ENCODE data around the gene PLEKHG2.
"Not testable (repeated sequence)": the region's sequence is repeated elsewhere in the genome, so short reads cannot be mapped to it uniquely, and the experiment has no call there.

PLEKHG2 gene, protein sequence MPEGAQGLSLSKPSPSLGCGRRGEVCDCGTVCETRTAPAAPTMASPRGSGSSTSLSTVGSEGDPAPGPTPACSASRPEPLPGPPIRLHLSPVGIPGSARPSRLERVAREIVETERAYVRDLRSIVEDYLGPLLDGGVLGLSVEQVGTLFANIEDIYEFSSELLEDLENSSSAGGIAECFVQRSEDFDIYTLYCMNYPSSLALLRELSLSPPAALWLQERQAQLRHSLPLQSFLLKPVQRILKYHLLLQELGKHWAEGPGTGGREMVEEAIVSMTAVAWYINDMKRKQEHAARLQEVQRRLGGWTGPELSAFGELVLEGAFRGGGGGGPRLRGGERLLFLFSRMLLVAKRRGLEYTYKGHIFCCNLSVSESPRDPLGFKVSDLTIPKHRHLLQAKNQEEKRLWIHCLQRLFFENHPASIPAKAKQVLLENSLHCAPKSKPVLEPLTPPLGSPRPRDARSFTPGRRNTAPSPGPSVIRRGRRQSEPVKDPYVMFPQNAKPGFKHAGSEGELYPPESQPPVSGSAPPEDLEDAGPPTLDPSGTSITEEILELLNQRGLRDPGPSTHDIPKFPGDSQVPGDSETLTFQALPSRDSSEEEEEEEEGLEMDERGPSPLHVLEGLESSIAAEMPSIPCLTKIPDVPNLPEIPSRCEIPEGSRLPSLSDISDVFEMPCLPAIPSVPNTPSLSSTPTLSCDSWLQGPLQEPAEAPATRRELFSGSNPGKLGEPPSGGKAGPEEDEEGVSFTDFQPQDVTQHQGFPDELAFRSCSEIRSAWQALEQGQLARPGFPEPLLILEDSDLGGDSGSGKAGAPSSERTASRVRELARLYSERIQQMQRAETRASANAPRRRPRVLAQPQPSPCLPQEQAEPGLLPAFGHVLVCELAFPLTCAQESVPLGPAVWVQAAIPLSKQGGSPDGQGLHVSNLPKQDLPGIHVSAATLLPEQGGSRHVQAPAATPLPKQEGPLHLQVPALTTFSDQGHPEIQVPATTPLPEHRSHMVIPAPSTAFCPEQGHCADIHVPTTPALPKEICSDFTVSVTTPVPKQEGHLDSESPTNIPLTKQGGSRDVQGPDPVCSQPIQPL (N-terminal part only)

GRCh38 chr19:39412100-39412866 is at the start of gene PLEKHG2:
Gene PLEKHG2, plus strand, starts transcription at chr19:39412669. Its CDS starts 1,418 bp downstream, at chr19:39414087.
- peak; percentile 100 for DNase-seq (ENCODE audit: low read depth)

- DNase-seq (ENCODE audit: low read depth): peak; percentile 83
Measured at GRCh38 chr19:39362682-39363657, 49.5 kb upstream of the PLEKHG2 start.

DNA sequence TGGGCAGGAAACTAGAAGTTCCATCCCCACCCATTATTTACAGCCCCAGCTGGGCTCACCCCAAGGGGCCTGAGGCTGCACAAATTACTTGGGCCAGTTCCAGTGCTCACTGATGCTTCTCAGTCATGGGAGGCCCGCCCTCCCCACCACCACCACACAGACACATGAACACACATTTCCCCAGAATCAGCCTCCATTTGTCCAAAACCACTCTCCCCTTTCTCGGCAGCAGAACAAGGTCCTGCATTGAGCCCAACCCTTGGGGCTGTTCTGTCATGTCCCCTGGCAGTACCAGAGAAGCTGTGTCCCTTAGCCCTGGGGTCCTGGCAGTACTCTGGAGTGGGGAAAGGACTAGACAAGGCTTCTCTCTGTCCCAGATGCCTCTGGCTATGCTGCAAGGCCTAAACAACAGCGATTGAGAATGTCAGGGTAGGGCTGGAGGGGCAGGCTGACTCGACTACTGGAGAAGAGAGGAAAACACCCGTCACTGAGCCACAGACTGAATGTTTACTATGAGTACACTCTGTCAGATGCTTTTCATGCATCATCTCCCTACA is 48.5 kb upstream of the PLEKHG2 start:
- peak; percentile 74 for DNase-seq (ENCODE audit: low read depth)

DNA sequence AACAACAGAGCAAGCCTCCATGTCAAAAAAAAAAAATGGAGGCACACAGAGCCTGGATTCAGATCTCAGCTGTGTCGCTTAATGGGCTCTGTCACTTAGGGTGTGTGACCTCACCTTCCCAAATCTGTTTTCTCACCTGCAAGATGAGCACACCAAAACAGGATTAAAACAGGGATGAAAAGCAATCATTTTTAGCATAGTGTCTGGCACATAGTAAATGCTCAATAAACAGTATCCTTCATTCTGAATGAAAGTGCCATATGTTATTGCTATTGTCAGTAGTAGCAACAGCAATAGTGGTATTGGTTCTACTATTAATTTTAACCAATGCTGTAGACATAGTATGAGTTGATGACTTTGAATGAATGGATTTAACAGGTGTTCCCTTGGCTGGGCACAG is 46.9 kb upstream of the PLEKHG2 start:
- DNase-seq (ENCODE audit: low read depth): no peak

DNA sequence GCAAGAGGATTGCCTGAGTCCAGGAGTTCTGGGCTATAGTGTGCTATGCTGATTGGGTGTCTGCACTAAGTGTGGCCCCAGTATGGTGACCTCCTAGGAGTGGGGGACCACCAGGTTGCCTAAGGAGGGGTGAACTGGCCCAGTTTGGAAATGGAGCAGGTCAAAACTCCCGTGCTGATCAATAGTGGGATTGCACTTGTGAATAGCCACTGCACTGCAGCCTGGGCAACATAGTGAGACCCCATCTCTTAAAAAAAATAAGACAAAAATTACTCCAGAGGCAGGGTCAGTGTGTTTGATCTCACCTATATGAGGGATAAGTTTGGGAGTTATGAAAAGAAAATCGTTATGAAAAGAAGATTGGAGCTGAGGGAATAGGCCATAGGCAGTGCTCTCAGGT is 43.3 kb upstream of the PLEKHG2 start:
- DNase-seq (ENCODE audit: low read depth): no peak

DNA sequence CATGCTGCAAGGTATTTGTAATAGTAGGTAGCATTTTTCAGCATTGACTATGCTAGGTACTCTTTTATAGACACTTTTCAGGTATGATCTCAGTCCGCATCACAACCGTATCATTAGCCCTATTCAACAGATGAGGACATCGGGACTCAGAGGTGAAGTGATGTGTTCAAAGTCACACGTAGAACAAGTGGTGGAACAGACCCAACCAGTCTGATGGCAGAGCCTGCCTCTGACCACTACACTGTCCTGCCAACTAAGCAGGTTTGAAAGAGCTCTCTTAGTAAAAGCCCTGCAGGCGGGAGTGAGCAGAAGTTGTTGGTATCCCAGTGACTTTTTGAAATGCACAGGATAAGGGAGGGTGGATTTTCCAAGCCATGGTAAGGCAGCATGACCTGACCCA is 41.7 kb upstream of the PLEKHG2 start:
- no peak for DNase-seq (ENCODE audit: low read depth)

DNA sequence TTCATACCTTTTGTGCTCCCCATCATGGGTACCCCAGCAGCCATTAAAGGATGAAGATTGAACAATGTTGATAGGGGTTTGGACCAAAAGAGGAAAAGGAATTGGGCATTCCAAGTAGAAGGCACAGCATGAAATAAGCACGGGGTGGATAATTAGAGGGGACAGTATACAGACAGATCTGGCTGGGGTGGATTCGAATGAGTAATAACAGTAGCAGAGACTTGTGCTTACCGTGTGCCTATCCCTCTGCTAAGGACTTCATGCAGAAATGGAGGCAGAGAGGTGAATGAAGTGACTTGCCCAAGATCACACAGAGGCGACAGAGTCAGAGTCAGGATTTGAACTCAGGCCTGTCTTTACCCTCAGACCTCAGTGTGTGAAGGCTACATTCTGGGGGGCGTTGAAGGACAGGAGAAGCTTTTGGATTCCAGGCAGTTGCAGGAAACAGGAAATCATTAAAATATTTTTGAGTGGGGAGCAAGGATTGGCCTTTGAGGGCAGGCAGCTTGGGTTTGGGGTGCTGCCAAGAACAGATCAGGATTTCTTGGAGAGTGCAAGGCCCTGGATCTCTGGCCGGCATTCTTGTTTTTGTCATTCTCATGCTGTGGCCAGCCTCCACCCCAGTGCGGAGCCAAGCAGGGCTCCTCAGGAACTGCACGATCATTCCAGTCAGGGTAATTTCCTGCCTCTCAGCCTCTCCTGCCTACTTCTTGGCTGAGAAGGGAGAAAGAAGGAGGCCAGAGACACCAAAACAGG is 40.2 kb upstream of the PLEKHG2 start:
- DNase-seq (ENCODE audit: low read depth): peak; percentile 90

DNA sequence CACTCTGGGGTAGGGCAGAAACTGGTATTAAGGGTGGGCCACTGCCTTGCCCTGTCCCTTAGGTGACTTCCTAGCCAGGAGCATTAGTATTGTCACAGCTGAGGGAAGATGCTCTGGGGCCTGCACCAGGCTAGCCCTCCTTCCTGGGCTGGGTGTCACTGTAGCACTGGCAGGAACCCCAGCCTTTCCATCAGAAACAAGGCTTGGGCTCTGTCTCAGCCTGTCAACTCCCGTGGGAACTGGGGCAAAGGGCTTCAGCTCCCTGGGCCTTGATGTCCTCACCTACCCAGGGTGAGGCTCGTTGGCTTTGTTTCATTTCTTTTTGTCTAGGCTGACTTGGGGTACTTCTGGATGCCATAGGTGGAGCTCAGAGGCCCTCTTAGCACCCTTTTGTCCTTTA is 39.5 kb upstream of the PLEKHG2 start:
- no peak for DNase-seq (ENCODE audit: low read depth)

DNA sequence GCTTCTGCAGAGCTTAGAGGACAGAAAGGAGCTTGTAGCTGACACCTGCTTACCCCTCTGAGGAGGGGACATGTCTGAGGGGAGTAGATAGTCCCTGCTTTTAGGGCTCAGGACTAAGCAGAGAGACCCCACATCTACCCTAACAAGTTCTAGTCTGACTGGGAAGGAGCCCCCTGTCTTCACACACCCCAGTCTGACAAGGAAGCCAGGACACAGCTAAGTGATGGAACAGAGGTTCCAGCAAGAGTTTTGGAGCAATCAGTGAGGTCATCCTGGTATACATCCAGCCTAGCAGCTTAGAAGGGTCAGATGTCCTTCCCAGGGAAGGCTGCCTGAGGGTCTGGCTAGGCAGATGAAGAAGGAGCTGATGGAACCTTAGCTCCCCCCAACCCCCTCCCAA is 36.5 kb upstream of the PLEKHG2 start:
- DNase-seq (ENCODE audit: low read depth): no peak

DNA sequence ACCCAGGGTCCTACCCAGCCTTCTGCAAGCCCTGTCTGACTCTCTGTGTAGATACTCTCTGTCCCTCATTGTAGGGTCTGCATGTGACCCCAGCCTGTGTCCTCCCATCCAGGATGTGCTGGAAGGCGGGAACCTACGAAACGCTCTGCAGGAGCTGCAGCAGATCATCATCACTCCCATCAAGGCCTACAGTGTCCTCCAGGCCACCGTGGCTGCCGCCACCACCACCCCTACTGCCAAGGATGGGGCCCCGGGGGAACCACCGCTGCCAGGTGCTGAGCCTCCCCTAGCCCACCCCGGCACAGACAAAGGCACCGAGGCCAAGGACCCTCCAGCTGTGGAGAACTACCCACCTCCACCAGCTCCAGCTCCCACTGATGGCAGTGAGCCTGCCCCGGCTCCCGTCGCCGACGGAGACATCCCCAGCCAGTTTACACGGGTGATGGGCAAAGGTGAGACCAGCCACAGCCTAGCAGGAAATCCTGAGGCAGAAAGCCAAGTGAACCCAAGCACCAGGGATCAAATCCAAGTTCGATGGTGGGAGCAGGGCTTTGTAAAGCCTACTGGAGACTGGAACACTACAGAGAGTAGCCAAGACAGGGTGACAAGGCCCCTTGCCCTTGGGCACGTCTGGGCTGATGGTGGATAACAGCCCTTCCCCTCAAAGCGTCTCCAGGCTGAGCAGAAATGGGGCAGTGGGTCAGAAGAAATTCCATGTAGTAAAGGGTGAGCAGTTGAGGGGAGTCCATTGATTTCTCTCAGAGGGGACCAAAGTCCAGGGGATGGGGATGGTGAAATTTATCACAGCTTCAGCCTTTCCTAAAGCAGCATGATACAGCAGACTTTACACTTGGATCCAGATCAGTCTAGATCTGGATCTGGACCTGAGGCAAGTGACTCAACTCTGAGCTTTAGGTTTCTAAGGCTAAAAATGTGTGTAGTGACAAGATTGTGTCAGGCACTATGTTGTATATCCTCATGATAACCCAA is 34.8 kb upstream of the PLEKHG2 start:
- DNase-seq (ENCODE audit: low read depth): no peak

- DNase-seq (ENCODE audit: low read depth): not testable (repeated sequence)
Measured at GRCh38 chr19:39379366-39379765, 33.1 kb upstream of the PLEKHG2 start.

- DNase-seq (ENCODE audit: low read depth): no peak
Measured at GRCh38 chr19:39379865-39380396, 32.5 kb upstream of the PLEKHG2 start.

GRCh38 chr19:39380521-39381502 is 31.7 kb upstream of the PLEKHG2 start:
- no peak for DNase-seq (ENCODE audit: low read depth)

DNA sequence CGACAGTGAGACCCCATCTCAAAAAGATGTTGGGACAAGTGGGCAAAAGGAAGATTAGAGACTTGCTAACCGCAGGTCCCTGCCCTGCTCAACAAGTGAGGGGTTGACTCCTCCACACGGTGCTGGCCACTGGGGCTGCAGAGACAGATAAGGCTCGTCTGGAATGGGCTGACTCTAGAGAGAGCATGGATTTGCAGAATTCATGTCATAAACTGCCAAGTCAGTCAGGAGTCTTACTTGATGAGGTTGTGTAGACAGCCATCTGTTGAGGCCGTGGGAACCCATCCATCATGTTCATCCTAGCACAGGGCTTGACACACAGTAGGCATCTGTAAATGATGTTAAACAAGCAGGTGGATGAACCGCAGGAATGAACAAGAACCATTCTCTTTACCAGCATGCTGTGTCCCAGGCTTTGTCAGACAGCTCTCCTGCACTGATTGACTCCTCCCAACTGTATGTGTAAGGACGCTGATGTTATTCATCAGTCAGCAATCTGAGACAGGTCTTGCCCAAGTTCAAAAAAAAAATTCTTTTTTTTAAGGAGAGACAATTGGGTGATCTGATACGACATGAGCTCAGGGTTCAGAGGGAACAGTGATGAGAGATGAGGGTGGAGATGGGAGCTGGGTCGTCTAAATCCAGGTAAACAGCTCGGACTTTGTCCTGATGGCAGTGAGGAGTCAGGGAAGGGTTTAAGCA is 30.4 kb upstream of the PLEKHG2 start:
- DNase-seq (ENCODE audit: low read depth): no peak

- no peak for DNase-seq (ENCODE audit: low read depth)
Measured at GRCh38 chr19:39382991-39383828, 29.3 kb upstream of the PLEKHG2 start.

Data from fibroblast of the conjunctiva (primary cell).